ENCODE results near the gene PCNT.
"Not testable (repeated sequence)": the region's sequence is repeated elsewhere in the genome, so short reads cannot be mapped to it uniquely, and the experiment has no call there.

The PCNT gene

DNA sequence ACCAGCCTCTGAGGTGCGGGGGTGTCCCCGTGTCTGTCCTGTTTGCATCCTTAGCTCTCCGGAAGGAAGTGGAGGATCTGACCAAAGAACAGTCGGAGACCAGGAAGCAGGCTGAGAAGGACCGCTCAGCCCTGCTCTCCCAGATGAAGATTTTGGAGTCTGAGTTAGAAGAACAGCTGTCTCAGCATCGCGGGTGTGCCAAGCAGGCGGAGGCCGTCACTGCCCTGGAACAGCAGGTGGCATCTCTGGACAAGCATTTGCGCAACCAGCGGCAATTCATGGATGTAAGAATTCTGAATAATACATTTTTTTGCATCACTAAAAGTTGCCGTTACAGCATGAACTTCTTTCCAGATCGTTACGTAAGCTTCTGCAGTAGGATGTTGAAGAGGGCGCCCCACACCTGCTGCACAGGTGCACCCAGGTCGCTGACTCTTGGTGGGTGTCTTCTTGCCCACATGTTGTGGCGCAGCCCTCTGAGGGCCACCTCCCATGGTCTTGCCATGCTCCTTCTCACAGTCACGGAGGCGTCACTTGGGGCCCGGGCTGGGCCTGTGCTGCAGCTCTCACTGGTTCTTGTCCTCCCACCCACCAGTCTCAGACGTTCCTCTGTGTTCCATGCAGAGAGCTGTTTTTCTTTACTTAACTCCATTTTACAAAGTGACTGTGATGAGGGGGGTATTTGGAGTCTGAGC lies 73.4 kb downstream of the PCNT start:
- no peak for DNase-seq (ENCODE audit: low spot score)
- TF ChIP-seq, protein P1, sequence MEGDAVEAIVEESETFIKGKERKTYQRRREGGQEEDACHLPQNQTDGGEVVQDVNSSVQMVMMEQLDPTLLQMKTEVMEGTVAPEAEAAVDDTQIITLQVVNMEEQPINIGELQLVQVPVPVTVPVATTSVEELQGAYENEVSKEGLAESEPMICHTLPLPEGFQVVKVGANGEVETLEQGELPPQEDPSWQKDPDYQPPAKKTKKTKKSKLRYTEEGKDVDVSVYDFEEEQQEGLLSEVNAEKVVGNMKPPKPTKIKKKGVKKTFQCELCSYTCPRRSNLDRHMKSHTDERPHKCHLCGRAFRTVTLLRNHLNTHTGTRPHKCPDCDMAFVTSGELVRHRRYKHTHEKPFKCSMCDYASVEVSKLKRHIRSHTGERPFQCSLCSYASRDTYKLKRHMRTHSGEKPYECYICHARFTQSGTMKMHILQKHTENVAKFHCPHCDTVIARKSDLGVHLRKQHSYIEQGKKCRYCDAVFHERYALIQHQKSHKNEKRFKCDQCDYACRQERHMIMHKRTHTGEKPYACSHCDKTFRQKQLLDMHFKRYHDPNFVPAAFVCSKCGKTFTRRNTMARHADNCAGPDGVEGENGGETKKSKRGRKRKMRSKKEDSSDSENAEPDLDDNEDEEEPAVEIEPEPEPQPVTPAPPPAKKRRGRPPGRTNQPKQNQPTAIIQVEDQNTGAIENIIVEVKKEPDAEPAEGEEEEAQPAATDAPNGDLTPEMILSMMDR (IDR thresholded peaks at IDR 0.05; ENCODE audit: extremely low read depth, missing control alignments) = no peak

DNA sequence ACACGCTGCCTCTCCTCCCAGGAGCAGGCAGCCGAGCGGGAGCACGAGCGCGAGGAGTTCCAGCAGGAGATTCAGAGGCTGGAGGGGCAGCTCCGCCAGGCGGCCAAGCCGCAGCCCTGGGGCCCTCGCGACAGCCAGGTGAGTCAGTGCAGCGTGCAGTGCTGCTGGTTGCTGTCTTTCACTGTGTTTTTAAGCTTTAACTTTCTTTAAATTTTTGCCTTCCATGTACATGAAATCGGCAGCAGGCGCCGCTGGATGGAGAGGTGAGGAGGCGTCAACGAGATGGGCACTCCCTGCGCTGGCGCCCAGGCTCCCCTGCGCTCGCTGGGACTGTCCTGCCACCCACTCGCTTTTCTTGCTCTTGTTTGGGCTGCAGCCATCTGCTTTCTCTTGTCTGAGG lies 74.0 kb downstream of the PCNT start:
- TF ChIP-seq, protein P1 (IDR thresholded peaks at IDR 0.05; ENCODE audit: extremely low read depth, missing control alignments) = no peak
- no peak for DNase-seq (ENCODE audit: low spot score)

DNA sequence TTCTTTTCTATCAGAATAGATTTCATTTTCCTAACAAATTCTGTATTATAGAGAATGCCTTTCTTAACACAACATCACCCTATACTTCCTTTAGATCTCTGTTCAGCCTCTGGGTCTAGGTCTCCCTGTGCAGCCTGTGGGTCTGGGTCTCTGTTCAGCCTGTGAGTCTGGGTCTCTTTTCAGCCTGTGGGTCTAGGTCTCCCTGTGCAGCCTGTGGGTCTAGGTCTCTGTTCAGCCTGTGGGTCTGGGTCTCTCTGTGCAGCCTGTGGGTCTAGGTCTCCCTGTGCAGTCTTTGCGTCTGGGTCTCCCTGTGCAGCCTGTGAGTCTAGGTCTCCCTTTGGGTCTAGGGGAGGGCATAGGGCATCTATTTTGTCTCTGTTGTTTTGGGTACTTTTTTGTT lies 75.2 kb downstream of the PCNT start:
- no peak for DNase-seq (ENCODE audit: low spot score)
- TF ChIP-seq, protein P1 (IDR thresholded peaks at IDR 0.05; ENCODE audit: extremely low read depth, missing control alignments) = no peak

DNA sequence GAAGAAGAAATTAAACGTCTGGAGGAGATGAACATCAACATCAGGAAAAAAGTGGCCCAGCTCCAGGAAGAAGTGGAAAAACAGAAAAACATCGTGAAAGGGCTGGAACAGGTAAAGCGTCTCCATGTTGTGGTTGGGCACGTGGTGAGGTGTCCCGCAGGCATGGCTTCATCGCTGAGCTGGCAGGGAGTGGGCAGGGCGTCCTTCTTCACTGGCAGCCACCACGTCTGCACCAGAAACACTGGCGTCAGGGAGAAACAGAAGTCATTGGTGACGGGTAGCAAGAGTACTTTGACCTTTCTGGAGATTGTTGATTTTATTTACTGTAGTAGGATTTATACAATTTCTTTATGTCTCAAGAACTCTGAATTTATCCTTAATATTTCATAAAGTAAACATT lies 75.7 kb downstream of the PCNT start:
- no peak for DNase-seq (ENCODE audit: low spot score)
- TF ChIP-seq, protein P1 (IDR thresholded peaks at IDR 0.05; ENCODE audit: extremely low read depth, missing control alignments) = no peak

DNA sequence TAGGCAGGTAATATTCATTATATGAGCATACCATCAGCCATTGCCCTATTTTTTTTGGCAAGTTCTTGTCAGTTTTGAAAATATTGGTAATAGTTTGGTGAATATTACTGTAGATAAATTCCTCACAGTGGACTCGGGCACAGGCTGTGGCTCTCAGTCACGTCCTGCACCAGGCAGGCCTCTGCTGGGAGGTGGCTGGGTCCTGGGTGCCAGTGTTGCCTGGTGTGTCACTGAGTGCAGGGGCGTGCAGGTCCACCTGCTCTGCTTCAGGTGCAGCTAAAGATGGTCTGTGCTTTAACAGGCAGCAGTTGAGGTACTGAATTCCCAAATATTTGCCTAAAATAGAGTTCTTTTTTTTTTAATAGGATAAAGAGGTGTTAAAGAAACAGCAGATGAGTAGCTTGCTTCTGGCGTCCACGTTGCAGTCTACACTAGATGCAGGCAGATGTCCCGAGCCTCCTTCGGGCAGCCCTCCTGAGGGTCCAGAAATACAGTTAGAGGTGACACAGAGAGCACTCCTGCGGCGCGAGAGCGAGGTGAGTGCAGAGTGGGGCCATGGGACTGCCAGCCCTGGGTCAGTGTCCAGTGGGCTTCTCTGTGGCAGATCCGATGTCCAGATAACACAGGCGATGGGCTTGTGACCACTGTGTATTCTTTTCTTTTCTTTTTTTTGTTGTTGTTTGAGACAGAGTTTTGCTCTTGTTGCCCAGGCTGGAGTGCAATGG lies 77.4 kb downstream of the PCNT start:
- no peak for DNase-seq (ENCODE audit: low spot score)
- TF ChIP-seq, protein P1 (IDR thresholded peaks at IDR 0.05; ENCODE audit: extremely low read depth, missing control alignments) = no peak

DNA sequence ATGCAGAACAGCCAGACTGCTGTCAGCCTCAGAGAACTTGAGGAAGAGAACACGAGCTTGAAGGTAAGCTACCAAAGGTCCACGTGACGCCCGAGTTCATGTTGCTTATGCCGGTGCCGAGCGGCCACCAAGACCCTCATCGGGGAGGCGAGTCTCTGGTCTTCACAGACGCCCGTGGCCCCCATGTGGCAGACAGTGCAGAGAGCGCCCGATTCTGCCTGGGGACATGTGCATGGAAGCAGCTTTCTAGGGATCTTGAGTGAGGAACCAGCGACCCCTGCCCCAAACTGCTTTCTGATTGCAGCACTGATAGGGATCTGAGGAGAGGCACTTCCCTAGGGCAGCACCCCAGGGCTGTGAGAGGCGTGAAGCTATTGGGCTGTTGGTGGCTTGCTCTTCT lies 78.5 kb downstream of the PCNT start:
- DNase-seq (ENCODE audit: low spot score) = no peak
- TF ChIP-seq, protein P1 (IDR thresholded peaks at IDR 0.05; ENCODE audit: extremely low read depth, missing control alignments) = no peak

DNA sequence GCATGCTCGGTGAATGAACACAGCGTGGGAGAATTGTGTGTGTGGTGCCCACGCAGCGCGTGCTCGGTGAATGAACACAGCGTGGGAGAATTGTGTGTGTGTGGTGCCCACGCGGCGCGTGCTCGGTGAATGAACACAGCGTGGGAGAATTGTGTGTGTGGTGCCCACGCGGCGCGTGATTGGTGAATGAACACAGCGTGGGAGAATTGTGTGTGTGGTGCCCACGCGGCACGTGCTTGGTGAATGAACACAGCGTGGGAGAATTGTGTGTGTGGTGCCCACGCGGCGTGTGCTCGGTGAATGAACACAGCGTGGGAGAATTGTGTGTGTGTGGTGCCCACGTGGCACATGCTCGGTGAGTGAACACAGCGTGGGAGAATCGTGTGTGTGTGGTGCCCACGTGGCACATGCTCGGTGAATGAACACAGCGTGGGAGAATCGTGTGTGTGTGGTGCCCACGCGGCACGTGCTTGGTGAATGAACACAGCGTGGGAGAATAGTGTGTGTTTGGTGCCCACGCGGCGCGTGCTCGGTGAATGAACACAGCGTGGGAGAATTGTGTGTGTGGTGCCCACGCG lies 79.4 kb downstream of the PCNT start:
- DNase-seq (ENCODE audit: low spot score) = not testable (repeated sequence)

All from GM20000 (cell line).